T-cell (primary cell): Measurements from ENCODE around the gene GPS2. TPM values are rescaled to one million over a fixed set of nuclear protein-coding genes. Genes with fewer than 3 reads are reported as not detected.

Source experiments
- ATAC-seq, 4 experiments: fragments of 200-7000 bp in 3 of 4; fragments of 150-1000 bp in 1 of 4; cut with Tn5 transposase; replicated peaks in 1 of 4; 1 replicate in 3 of 4; 2 replicates in 1 of 4; pipeline ENCODE4 v1.10.0; 2021; ENCODE audit warnings: moderate library complexity in 3 of 4, mild to moderate bottlenecking in 2 of 4, moderate number of reproducible peaks in 1 of 4
- CTCF ChIA-PET, 2 donors: fragments of 300-600 bp; sonication (Branson Sonifier 250); formaldehyde crosslinking; loops; one replicate each; lab custom pipeline; 2022; ENCODE audit warnings: antibody characterized with exemption in 2 of 2; lab: Charles Lee
- POLR2A ChIA-PET, 2 donors: fragments of 300-600 bp; sonication (Branson Sonifier 250); formaldehyde crosslinking; loops; one replicate each; lab custom pipeline; 2022; ENCODE audit warnings: antibody characterized with exemption in 2 of 2; lab: Charles Lee
- DNase-seq, 35 experiments: peaks; one replicate each; pipeline versions ENCODE4 v3.0.0 to v3.0.0-alpha.2; 2013 to 2023
- H3K27ac ChIP-seq: one replicate; pipeline ENCODE4 v1.5.1; 2013; ENCODE audit warnings: low read length
- H3K27me3 ChIP-seq, 2 experiments: replicated peaks in 1 of 2; 1 replicate in 1 of 2; 2 replicates in 1 of 2; pipeline versions ENCODE4 v1.6.1 to v1.7.0; 2013; ENCODE audit warnings: low read length in 1 of 2, mixed read lengths in 1 of 2; ENCODE audit not compliant: control insufficient read depth in 2 of 2, insufficient read depth in 2 of 2; ENCODE audit errors: extremely low read depth in 1 of 2
- H3K36me3 ChIP-seq, 2 donors: 1 replicate in 1 of 2; 2 replicates in 1 of 2; pipeline versions ENCODE4 v1.6.1 to v1.7.0; 2013; ENCODE audit warnings: low read length in 1 of 2; ENCODE audit not compliant: control insufficient read depth in 2 of 2, insufficient read depth in 1 of 2; ENCODE audit errors: extremely low read depth in 1 of 2
- H3K4me1 ChIP-seq, 2 experiments: 1 replicate in 1 of 2; 2 replicates in 1 of 2; pipeline versions ENCODE4 v1.6.1 to v1.7.0; 2013; ENCODE audit warnings: low read length in 2 of 2, mixed read lengths in 1 of 2; ENCODE audit not compliant: insufficient read depth in 2 of 2, control insufficient read depth in 1 of 2; ENCODE audit errors: extremely low read depth in 1 of 2
- H3K4me3 ChIP-seq, 2 donors: 1 replicate in 1 of 2; 2 replicates in 1 of 2; pipeline versions ENCODE4 v1.5.1 to v1.7.0; 2013; ENCODE audit warnings: mild to moderate bottlenecking in 2 of 2, low read length in 1 of 2, moderate library complexity in 1 of 2; ENCODE audit not compliant: control insufficient read depth in 1 of 2; ENCODE audit errors: extremely low read depth in 1 of 2
- H3K9me3 ChIP-seq: 2 replicates; pipeline ENCODE4 v1.7.0; 2013
- H3K27ac Mint-ChIP-seq, 2 donors: one replicate each; pipeline ENCODE4 v1.8.0; 2020 to 2021; ENCODE audit warnings: mild to moderate bottlenecking in 2 of 2, mixed read lengths in 2 of 2
- H3K27me3 Mint-ChIP-seq, 2 donors: one replicate each; pipeline ENCODE4 v1.8.0; 2021 to 2022; ENCODE audit warnings: mixed read lengths in 2 of 2
- H3K36me3 Mint-ChIP-seq: one replicate; pipeline ENCODE4 v1.8.0; 2021; ENCODE audit warnings: mixed read lengths
- H3K4me1 Mint-ChIP-seq, 3 donors: one replicate each; pipeline ENCODE4 v1.8.0; 2020 to 2022; ENCODE audit warnings: mixed read lengths in 3 of 3, mild to moderate bottlenecking in 1 of 3
- H3K4me3 Mint-ChIP-seq, 3 donors: one replicate each; pipeline ENCODE4 v1.8.0; 2020 to 2022; ENCODE audit warnings: mild to moderate bottlenecking in 3 of 3, mixed read lengths in 3 of 3, moderate library complexity in 3 of 3
- H3K9me3 Mint-ChIP-seq, 3 donors: one replicate each; pipeline ENCODE4 v1.8.0; 2020 to 2022; ENCODE audit warnings: mixed read lengths in 3 of 3
- WGBS: methylation state at CpG from one replicate; pipeline ENCODE4 v1.1.5; 2013; ENCODE audit warnings: missing lambda C conversion rate; ENCODE audit not compliant: insufficient coverage; 5-methylcytosine and 5-hydroxymethylcytosine counted together
- total RNA-seq, 35 experiments: library from RNA in 6 of 35; stranded (reverse) in 6 of 35; fragments of 120-200 nt in 1 of 35; gene quantifications; one replicate each; pipeline versions ENCODE4 v1.2.1 to v1.2.4 and lab custom pipeline; 2013 to 2026

GPS2 gene
- total RNA-seq, 5 donors from 2014 or later (not counting 1 experiment from before 2014, with no cell fraction given): 114 to 129 (median 125) TPM

DNA sequence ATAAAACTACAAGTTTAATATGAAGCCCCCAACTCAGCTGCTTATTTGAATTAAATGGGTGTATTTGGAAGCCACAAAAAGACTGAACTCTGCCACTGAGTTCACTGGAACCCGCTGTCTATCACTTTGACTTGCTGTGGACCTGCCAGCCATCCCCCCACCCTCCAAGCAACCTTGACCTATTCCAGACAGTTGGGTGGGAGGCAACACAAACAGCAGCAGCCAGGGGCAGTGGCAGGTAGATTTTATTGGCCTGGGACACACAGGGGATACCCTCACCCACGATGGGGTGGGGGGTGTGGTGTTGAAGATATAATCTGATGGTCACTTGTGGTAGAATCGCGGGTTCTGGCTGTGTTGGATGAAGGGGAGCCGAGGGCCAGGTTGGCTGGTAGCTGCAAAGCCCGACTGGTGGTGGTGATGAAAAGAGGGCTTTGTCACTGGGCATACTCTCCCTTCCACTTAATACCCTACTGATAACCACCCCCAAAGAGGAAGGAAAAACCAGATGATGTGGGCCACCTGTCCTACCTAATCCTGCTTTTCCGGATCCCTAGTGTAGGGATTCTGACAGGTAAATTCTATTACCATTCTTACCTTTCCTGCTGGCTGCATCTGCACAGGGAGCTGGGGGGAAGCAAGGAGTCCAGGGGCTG lies 2.6 kb downstream of the GPS2 start:
- Mint-ChIP-seq H3K4me3 (peak overlapping the region; percentile 21 to 84 (median 80)), H3K27me3 (no peaks in the 10 kb centered on the region), H3K4me1 (peaks cover 66 to 72% (median 70%) of the 10 kb centered on the region in 3 donors), H3K27ac (peak overlapping the region; percentile 55 to 91), H3K9me3 (no peaks in the 10 kb centered on the region), H3K36me3 (peaks cover 51% of the 10 kb centered on the region)
- ChIA-PET POLR2A (interaction anchor here in 1 of 2 donors (0.6 kb wide), 2 partner anchors 31 to 297 kb away, joined by 3 to 6 read pairs; partner anchors contain the start of gene SLC2A4), CTCF (interaction anchor here in 1 of 2 donors (0.5 kb wide), 1 partner anchor 257 kb away, joined by 7 read pairs; no protein-coding TSS in a partner anchor)
- Histone ChIP-seq H3K4me3 (no peak overlapping the region), H3K36me3 (peaks cover 7 to 65% of the 10 kb centered on the region in 2 donors), H3K27me3 (no peaks in the 10 kb centered on the region), H3K4me1 (peaks cover 22 to 75% of the 10 kb centered on the region in 2 experiments), H3K27ac (peak overlapping the region; percentile 13), H3K9me3 (no peaks in the 10 kb centered on the region)
- DNase-seq (no peak), ATAC-seq (no peak)
- WGBS: no CpG with 5 or more reads among the region's 7 CpGs

DNA sequence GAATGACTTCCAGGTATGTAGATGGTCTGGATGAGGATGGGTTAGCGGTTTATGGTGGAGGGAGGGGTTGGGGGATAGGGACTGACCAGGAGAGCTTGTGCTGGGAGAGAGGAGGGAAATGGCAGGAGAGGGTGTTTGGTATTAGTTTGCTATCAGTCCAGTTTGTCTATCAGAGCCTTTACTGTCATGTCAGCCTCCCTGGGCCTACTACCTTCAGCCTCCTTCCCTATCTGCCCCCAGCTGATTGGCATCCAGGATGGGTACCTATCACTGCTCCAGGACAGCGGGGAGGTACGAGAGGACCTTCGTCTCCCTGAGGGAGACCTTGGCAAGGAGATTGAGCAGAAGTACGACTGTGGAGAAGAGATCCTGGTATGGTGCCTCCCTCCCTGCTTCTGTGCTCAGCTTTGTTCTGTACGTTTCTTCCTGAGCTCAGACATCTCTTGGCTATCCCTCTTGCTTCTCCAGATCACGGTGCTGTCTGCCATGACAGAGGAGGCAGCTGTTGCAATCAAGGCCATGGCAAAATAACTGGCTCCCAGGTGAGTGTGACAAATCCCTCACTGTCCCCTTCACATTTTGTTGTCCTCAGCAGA lies 4.0 kb downstream of the GPS2 start:
- H3K36me3 Mint-ChIP-seq: peaks cover 47% of the 10 kb centered on the region

DNA sequence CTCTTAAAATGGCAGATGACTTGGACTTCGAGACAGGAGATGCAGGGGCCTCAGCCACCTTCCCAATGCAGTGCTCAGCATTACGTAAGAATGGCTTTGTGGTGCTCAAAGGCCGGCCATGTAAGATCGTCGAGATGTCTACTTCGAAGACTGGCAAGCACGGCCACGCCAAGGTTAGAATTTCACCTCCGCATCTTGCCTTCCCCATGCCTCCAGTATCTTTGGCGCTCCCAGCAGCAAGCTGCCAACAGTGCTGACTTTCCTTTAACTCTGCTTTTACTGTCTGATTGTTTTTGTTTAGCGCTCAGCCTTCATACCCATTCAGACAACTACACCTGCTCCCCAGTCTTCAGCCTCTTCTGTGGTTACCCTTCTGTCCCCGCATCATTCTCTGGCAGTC lies 5.5 kb downstream of the GPS2 start:
- Mint-ChIP-seq H3K27me3 (no peaks in the 10 kb centered on the region), H3K9me3 (no peaks in the 10 kb centered on the region), H3K4me1 (peaks cover 56 to 64% (median 61%) of the 10 kb centered on the region in 3 donors), H3K27ac (peak overlapping the region; percentile 96 to 97), H3K36me3 (peaks cover 47% of the 10 kb centered on the region), H3K4me3 (peak overlapping the region; percentile 80 to 96 (median 93))
- ATAC-seq (no peak), DNase-seq (no peak)
- Histone ChIP-seq H3K4me3 (peak overlapping the region; percentile 61 to 76), H3K27ac (peak overlapping the region; percentile 98), H3K36me3 (peaks cover 7 to 51% of the 10 kb centered on the region in 2 donors), H3K27me3 (peaks cover 0 to under 1% of the 10 kb centered on the region in 2 experiments), H3K4me1 (peaks cover 23 to 73% of the 10 kb centered on the region in 2 experiments), H3K9me3 (no peaks in the 10 kb centered on the region)
- ChIA-PET CTCF (interaction anchor here (0.6 to 1.9 kb wide), 5 partner anchors 8 to 262 kb away, joined by 3 to 10 read pairs (median 4); partner anchors contain the start of genes ACAP1 (in 1 of the 2) and NEURL4 (in 1 of the 2)), POLR2A (interaction anchor here (0.5 to 1.5 kb wide), 8 partner anchors 20 to 841 kb away, joined by 3 to 10 read pairs (median 4); partner anchors contain the start of genes C17orf100 (in 1 of the 2) and MED31 (in 1 of the 2))
- 65% methylated on average over 12 of the region's 12 CpGs for WGBS

More for the DNA sequence above, 4.0 kb downstream of the GPS2 start:
- Histone ChIP-seq H3K36me3 (peaks cover 7 to 56% of the 10 kb centered on the region in 2 donors), H3K27ac (peak overlapping the region; percentile 98), H3K27me3 (no peaks in the 10 kb centered on the region), H3K4me3 (no peak overlapping the region), H3K9me3 (no peaks in the 10 kb centered on the region), H3K4me1 (peaks cover 24 to 78% of the 10 kb centered on the region in 2 experiments)
- CTCF ChIA-PET: interaction anchor here in 1 of 2 donors (1.1 kb wide), 1 partner anchor 265 kb away, joined by 3 read pairs; no protein-coding TSS in a partner anchor
- H3K27me3 Mint-ChIP-seq: no peaks in the 10 kb centered on the region
- no peaks in the 10 kb centered on the region for H3K9me3 Mint-ChIP-seq
- H3K4me1 Mint-ChIP-seq: peaks cover 65 to 73% (median 69%) of the 10 kb centered on the region in 3 donors
- ATAC-seq (no peak), DNase-seq (no peak)
- H3K27ac Mint-ChIP-seq: peak overlapping the region; percentile 96 to 97
- POLR2A ChIA-PET: interaction anchor here in 1 of 2 donors (0.7 kb wide), 1 partner anchor 34 kb away, joined by 3 read pairs; no protein-coding TSS in a partner anchor
- peak overlapping the region in 2 of 3 donors; percentile 80 to 96 for H3K4me3 Mint-ChIP-seq
- WGBS: 63% methylated on average over 3 of the region's 7 CpGs

DNA sequence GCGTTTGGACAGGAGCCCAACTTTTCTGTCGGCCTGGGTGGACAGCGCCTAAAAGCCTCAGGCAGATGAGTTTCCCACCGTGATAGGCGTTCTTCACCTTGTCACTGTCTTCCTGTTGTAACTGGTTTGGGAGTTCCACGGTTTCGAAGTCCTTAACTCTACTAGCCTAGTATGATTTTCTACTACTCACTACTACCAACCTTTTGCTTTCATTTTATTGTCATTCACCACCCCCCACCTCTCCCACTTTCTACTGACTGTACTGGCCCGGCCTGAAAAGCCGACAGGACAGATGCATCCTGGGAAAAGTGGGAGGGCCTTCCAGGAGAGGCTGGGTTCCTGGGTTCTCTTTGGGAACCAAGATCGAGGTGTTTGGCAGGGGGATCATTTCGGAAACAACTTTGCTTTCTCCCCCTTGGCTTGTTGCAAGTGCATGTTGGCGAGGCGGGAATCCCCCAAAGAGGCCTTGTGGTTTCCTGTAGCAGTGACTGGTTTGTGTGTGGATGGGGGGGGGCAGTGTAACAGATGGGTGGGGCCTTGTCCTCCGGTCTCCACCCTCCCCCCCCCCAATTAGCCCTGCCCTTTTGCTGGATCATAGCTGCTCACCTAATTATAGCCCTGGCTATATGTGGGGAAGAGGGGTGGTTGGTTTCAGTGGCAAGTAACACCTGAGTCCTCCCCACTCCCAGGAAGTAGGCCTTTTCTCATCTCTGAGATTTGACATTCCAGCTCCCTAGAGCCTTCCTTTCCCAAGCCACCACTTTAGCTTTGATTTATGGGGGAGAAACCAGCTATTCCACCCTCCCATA lies 6.3 kb downstream of the GPS2 start:
- CTCF ChIA-PET: interaction anchor here (0.6 to 1.9 kb wide), 5 partner anchors 9 to 261 kb away, joined by 3 to 10 read pairs (median 4); partner anchors contain the start of genes ACAP1 (in 1 of the 2) and NEURL4 (in 1 of the 2)
- Mint-ChIP-seq H3K4me3 (peak overlapping the region; percentile 80 to 96 (median 93)), H3K36me3 (peaks cover 47% of the 10 kb centered on the region), H3K27me3 (no peaks in the 10 kb centered on the region), H3K9me3 (no peaks in the 10 kb centered on the region), H3K4me1 (peaks cover 48 to 56% (median 53%) of the 10 kb centered on the region in 3 donors), H3K27ac (peak overlapping the region; percentile 96 to 97)
- peak overlapping the region; percentile 76 to 99 for H3K4me3 ChIP-seq
- H3K9me3 ChIP-seq: no peaks in the 10 kb centered on the region
- DNase-seq (peak; percentile 65 to 96 (median 90)), ATAC-seq (peak; percentile 27 to 43 (median 28))
- H3K27ac ChIP-seq: peak overlapping the region; percentile 98
- POLR2A ChIA-PET: interaction anchor here (0.5 to 1.5 kb wide), 8 partner anchors 21 to 842 kb away, joined by 3 to 10 read pairs (median 4); partner anchors contain the start of genes ACAP1 (in 1 of the 2), C17orf100 (in 1 of the 2) and MED31 (in 1 of the 2)
- H3K4me1 ChIP-seq: peaks cover 15 to 65% of the 10 kb centered on the region in 2 experiments
- peaks cover 7 to 46% of the 10 kb centered on the region in 2 donors for H3K36me3 ChIP-seq
- peaks cover 0 to 2% of the 10 kb centered on the region in 2 experiments for H3K27me3 ChIP-seq
- 0% methylated on average over 3 of the region's 14 CpGs for WGBS

- Mint-ChIP-seq H3K27me3 (no peaks in the 10 kb centered on the region), H3K27ac (peak overlapping the region; percentile 98 to 99), H3K4me3 (peak overlapping the region; percentile 80 to 96 (median 93)), H3K9me3 (no peaks in the 10 kb centered on the region), H3K4me1 (peaks cover 41 to 47% (median 44%) of the 10 kb centered on the region in 3 donors), H3K36me3 (peaks cover 41% of the 10 kb centered on the region)
- under 1% methylated on average over 91 of the region's 104 CpGs for WGBS
- peaks cover 0 to 2% of the 10 kb centered on the region in 2 experiments for H3K27me3 ChIP-seq
- H3K36me3 ChIP-seq: peaks cover 7 to 38% of the 10 kb centered on the region in 2 donors
- peak overlapping the region; percentile 76 to 99 for H3K4me3 ChIP-seq
- DNase-seq (peak in 31 of 35 experiments; percentile 21 to 77 (median 59)), ATAC-seq (peak; percentile 11 to 14 (median 12))
- CTCF ChIA-PET: no interaction called here
- H3K27ac ChIP-seq: peak overlapping the region; percentile 98
- no peaks in the 10 kb centered on the region for H3K9me3 ChIP-seq
- POLR2A ChIA-PET: interaction anchor here in 1 of 2 donors (1.5 kb wide), 1 partner anchor 22 kb away, joined by 7 read pairs; no protein-coding TSS in a partner anchor
- H3K4me1 ChIP-seq: peaks cover 13 to 56% of the 10 kb centered on the region in 2 experiments
Measured at GRCh38 chr17:7307686-7308624, 7.2 kb downstream of the GPS2 start.
